SHP77 (cell line): Measurements from ENCODE around the gene YAE1.
"Not testable (repeated sequence)": the region's sequence is repeated elsewhere in the genome, so short reads cannot be mapped to it uniquely, and the experiment has no call there.

Source experiments
- DNase-seq, 2 experiments: peaks; one replicate each; lab custom pipeline; 2025; lab: John Stamatoyannopoulos, UW

Gene YAE1, protein sequence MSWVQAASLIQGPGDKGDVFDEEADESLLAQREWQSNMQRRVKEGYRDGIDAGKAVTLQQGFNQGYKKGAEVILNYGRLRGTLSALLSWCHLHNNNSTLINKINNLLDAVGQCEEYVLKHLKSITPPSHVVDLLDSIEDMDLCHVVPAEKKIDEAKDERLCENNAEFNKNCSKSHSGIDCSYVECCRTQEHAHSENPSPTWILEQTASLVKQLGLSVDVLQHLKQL

GRCh38 chr7:39566023-39566921 is at the start of gene YAE1:
Gene YAE1 (plus strand): TSS chr7:39566404. CDS start chr7:39566419, 15 bp downstream.
- DNase-seq: peak; percentile 87 to 89

DNA sequence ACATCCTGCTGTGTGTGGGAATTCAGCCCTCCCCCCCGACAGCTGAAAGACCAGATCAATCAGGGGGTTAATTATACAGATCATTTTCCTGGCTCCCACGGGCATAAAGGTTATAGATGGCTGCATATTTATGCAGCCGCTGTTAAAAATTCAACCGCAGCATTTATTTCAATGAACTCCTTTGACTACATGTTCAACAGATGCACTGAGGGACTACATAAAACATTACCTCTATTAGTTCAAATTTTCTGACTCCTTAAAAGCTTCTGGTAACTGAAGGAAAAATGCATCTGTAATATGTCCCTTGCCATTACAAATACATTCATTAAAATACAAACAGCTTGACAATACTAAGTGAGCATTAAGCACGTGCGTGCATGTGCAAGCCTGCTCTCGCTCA is 49.7 kb upstream of the YAE1 start:
- DNase-seq: no peak

- DNase-seq: no peak
Measured at GRCh38 chr7:39517240-39517639, 49.0 kb upstream of the YAE1 start.

- no peak for DNase-seq
Measured at GRCh38 chr7:39525926-39526325, 40.3 kb upstream of the YAE1 start.

DNA sequence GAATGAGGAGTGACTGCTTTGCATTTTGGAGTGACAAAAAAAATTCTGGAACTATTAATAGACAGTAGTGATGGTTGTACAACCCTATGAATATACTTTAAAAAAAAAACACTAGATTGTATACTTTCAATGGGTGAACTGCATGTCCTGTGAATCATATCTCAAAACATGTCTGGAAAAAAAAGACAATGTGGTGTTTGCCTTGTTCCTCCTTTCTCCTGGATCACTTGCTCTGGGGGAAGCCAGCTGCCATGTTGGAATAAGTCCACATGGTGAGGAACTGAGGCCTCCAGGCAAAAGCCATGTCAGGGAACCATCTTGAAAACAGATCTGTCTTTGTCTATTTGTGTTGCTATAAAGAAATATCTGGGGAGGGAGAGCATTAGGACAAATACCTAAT is 39.5 kb upstream of the YAE1 start:
- DNase-seq: no peak

DNA sequence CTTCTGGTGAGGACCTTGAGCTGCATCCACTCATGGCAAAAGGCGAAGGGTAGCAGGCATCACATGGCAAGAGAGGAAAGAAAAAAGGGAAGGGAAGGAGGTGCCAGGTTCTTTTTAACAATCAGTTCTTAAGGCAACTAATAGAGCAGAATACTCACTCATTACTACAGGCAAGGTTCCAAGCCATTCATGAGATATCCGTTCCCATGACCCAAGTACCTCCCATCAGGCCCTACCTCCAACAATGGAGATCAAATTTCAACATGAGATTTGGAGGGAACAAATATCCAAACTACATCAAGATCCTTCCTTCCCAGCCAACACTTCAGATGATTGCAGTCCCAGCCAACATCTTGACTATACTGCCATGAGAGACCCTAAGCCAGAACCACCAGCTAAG is 38.9 kb upstream of the YAE1 start:
- no peak for DNase-seq

GRCh38 chr7:39527951-39528350 is 38.3 kb upstream of the YAE1 start:
- DNase-seq: no peak

- no peak for DNase-seq
Measured at GRCh38 chr7:39528849-39529248, 37.4 kb upstream of the YAE1 start.

DNA sequence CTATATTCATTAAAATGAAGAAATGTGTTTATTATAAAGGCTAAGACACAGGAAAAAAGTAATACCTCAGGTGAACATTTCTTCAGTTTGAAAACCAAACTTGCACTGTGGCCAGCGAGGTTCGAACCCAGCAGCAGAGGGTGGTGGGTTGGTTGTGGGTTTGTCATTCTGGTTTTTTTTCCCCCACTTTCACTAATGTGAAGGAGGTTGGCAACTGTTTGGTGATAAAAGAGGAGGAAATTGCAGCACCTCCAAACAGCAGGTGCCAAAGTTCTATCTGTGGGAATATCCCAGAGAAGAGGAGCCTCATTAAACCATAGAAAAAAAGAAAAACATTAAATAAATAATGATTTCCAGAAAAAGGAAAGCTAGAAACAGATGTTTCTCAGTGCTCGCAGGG is 36.6 kb upstream of the YAE1 start:
- DNase-seq: no peak

DNA sequence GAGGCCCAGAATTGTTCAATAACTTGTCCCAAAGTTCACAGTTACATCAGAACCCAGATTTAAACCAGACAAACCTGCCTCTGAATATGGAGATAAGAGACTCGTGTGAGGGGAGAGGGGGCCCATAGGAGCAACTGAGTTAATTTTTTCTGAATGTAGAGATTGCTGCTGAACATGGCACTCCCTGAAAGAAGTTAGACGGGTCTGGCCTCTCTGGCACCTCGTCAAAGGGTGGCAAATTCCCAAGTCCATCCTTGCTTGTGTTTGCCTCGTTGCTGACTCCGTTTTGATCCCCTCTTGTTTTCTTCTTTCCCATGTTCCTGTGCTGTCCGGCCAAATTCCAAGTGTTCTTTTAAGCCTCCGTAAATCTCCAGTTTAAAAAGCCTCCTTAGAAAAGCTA is 35.2 kb upstream of the YAE1 start:
- DNase-seq: no peak

GRCh38 chr7:39531818-39532217 is 34.4 kb upstream of the YAE1 start:
- no peak for DNase-seq

DNA sequence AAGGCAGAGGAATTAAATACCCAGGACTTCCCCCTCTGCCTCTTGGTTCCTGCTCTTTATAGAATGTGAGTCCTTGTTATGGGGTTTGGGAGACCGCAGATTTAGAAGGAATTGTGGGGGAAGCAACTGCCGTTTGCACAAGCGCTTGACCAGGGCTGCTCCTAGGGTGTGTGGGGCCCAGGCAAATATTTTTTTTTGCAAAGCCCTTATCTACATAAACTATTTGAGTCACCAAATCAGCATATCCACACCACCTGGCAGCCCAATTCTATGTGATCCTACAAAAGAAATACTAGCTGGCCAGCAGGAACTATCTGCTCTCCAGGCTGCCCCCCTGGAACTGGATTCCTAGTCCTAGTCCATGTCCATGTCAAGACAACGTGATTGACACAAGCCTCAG is 33.4 kb upstream of the YAE1 start:
- no peak for DNase-seq

DNA sequence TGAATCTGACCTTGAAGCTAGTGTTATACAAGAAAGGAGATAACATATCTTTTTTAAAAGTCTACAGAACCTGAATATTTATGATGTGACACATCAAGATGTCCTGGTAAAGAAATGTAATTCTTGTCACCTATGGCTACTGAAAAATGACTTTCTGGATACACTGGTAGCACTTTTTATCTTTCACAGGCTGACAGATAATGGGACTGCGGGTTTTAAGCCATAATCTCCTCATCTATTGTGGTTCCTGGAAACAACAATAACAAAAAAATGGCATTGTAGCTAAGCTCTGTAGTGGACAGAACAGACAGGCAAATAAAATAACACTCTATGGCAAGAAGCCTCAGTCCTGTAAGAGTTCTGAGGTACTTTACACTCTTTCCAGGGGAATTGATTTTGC is 31.6 kb upstream of the YAE1 start:
- no peak for DNase-seq

GRCh38 chr7:39535064-39535463 is 31.1 kb upstream of the YAE1 start:
- DNase-seq: no peak

DNA sequence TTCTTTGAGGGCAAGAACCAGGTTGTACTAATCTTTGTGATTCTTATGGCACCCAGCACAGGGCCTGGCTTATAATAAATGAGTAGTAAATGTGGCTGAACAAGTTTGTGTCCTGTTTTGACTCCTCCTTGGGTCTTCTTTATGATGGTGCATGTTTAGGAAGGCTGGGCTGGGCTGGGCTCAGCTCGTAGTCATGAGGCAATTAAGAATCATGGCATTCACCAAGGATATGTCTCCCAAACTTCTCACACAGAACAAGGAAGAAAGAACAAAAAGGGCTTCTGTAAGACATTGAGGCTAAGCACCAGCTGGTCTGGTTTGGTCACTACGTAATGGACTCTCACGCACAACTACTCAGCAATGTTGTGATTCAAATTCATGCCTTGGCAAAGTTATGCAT is 30.5 kb upstream of the YAE1 start:
- no peak for DNase-seq

- DNase-seq: no peak
Measured at GRCh38 chr7:39536951-39537350, 29.3 kb upstream of the YAE1 start.

DNA sequence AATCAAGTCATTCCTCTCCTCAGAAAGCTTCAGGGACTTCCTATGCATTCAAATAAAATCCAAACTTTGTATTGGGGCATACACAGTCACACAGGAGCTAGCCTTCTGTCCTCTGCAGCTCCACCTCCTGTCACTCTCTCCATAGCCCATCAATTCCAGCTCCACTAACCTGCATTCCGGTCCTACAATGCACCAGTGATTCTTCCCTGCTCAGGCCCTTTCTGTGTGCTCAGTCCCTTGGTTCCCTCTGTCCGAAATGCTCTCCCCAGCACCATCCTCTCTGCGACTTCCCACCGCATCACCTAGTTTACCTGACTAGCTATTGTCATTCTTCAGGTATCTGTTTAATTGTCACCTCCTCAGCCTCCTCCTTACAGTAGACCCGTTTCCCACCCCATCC is 26.4 kb upstream of the YAE1 start:
- DNase-seq: peak in 1 of 2 experiments; percentile 4

DNA sequence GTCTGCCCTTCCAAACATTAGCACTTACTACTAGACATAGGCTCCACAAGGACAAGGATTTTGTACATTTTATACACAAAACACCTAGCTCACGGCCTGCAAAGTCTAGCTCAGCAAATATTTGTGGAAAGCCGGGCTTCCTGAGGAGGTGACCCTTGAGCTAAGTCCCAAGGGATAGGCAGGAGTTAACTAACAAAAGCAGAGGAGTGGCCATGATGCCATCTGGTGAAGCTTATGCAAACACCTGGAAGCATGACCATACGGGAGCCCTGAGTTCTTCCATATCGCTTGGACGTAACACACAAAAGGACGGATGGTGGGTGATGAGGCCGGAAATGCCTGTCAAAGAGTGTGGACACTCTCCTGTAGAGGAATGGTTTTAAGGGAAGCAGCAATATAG is 25.9 kb upstream of the YAE1 start:
- DNase-seq: peak; percentile 64 to 82

GRCh38 chr7:39541511-39541910 is 24.7 kb upstream of the YAE1 start:
- no peak for DNase-seq

GRCh38 chr7:39544774-39545173 is 21.4 kb upstream of the YAE1 start:
- not testable (repeated sequence) for DNase-seq

DNA sequence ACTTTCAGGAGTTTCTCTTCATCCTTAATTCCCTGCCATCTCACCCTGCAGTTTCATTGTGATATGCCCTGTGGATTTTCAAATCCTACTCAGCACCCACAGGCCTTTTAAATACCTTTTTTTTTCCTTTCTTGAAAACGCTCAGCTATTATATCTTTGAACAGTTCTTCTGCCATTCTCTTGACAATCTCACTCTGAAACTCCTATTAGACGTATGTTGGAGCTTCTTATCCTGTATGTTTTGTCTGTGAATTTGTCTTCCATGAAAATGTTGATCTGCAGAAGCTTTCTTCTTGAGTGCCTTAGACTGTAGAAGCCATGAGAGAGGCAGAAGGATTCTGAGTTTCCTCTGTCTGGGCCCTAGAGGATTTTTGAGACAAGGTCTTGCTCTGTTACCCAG is 18.9 kb upstream of the YAE1 start:
- DNase-seq: no peak

DNA sequence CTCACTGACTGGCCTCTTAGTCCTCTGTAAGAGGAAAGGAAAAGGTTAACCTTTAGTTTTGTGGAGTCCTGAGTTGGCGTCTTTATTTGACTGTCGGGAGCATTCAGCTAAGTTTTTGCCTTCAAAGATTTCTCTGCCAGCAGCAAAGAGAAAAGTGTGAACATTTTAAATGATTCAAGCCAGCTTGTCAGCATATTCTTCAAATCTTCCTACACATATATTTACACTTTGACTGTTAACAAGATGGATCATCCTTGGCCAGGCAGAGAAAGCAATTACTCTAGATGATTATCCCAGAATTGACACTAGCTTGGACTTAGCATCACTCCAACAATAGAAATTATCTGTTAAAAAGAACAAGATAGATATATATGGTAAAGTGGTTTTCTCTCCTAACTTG is 15.8 kb upstream of the YAE1 start:
- DNase-seq: no peak

- no peak for DNase-seq
Measured at GRCh38 chr7:39553436-39553835, 12.8 kb upstream of the YAE1 start.
